H1 (cell line): ENCODE results near the gene MLN. TPM values are rescaled to one million over a fixed set of nuclear protein-coding genes. Genes with fewer than 3 reads are reported as not detected.

Source experiments
- CTCF ChIA-PET: fragments of 300-600 bp; sonication (Branson Sonifier 250); formaldehyde crosslinking; loops from one replicate; lab custom pipeline; 2021; ENCODE audit not compliant: partially characterized antibody; lab: Charles Lee
- POLR2A ChIA-PET: fragments of 300-600 bp; sonication (Branson Sonifier 250); formaldehyde crosslinking; loops from one replicate; lab custom pipeline; 2021; ENCODE audit warnings: inconsistent platforms; ENCODE audit not compliant: partially characterized antibody; lab: Charles Lee
- DNase-seq, 2 experiments: peaks; one replicate each; pipeline versions ENCODE4 v3.0.0 to v3.0.0-alpha.2; 2010 to 2022; ENCODE audit warnings: low spot score in 2 of 2, low read depth in 1 of 2, mixed read lengths in 1 of 2
- FAIRE-seq: peaks from 2 replicates; lab custom pipeline; 2011; peaks lifted over from hg19 to GRCh38; lab: Jason Lieb, UNC
- H2AFZ ChIP-seq: 2 replicates; pipeline ENCODE4 v1.8.1; 2012; ENCODE audit warnings: low read length, inconsistent platforms
- H2AK5ac ChIP-seq: 2 replicates; pipeline ENCODE4 v1.6.1; 2013; ENCODE audit warnings: low read depth, low read length
- H2BK120ac ChIP-seq: replicated peaks from 2 replicates; pipeline ENCODE3; 2013; ENCODE audit warnings: low read depth, low read length, inconsistent platforms
- H2BK12ac ChIP-seq: 2 replicates; pipeline ENCODE4 v1.6.1; 2013; ENCODE audit warnings: low read depth, low read length
- H2BK15ac ChIP-seq: 2 replicates; pipeline ENCODE4 v1.6.1; 2013; ENCODE audit warnings: low read length
- H2BK20ac ChIP-seq: 2 replicates; pipeline ENCODE4 v1.6.1; 2013; ENCODE audit warnings: low read length
- H2BK5ac ChIP-seq: 2 replicates; pipeline ENCODE4 v1.6.1; 2013; ENCODE audit warnings: low read depth, low read length
- H3K14ac ChIP-seq: 2 replicates; pipeline ENCODE4 v1.6.1; 2013; ENCODE audit warnings: inconsistent platforms; ENCODE audit not compliant: insufficient read length
- H3K18ac ChIP-seq: 2 replicates; pipeline ENCODE4 v1.6.1; 2013; ENCODE audit warnings: low read length; ENCODE audit errors: extremely low read depth
- H3K23ac ChIP-seq: 2 replicates; pipeline ENCODE4 v1.6.1; 2013; ENCODE audit warnings: inconsistent platforms; ENCODE audit not compliant: insufficient read length
- H3K23me2 ChIP-seq: 2 replicates; pipeline ENCODE4 v1.6.1; 2013; ENCODE audit warnings: low read depth, low read length
- H3K27ac ChIP-seq: 2 replicates; pipeline ENCODE4 v1.6.1; 2011; ENCODE audit warnings: low read depth, low read length, inconsistent platforms
- H3K27me3 ChIP-seq, 4 experiments: replicated peaks in 1 of 4; 1 replicate in 1 of 4; 2 replicates in 3 of 4; pipeline versions ENCODE4 v1.6.1 to v1.8.1; 2011 to 2013; ENCODE audit warnings: low read length in 3 of 4, mild to moderate bottlenecking in 3 of 4, inconsistent platforms in 2 of 4, mixed read lengths in 2 of 4, moderate library complexity in 1 of 4; ENCODE audit not compliant: control insufficient read depth in 3 of 4, insufficient read depth in 3 of 4; ENCODE audit errors: extremely low read depth in 1 of 4
- H3K36me3 ChIP-seq, 4 experiments: 2 replicates each; pipeline versions ENCODE4 v1.6.1 to v1.8.1; 2011 to 2013; ENCODE audit warnings: mild to moderate bottlenecking in 4 of 4, low read length in 3 of 4, moderate library complexity in 2 of 4, control low read depth in 1 of 4, inconsistent platforms in 1 of 4; ENCODE audit not compliant: insufficient read depth in 4 of 4, control insufficient read depth in 2 of 4
- H3K4ac ChIP-seq: replicated peaks from 2 replicates; pipeline ENCODE3; 2013; ENCODE audit warnings: low read length, low read depth, mixed read lengths, inconsistent platforms; ENCODE audit not compliant: insufficient read length
- H3K4me1 ChIP-seq, 4 experiments: replicated peaks in 1 of 4; 1 replicate in 1 of 4; 2 replicates in 3 of 4; pipeline versions ENCODE4 v1.6.1 to v1.8.1; 2011 to 2013; ENCODE audit warnings: low read length in 3 of 4, inconsistent platforms in 2 of 4, mixed read lengths in 1 of 4; ENCODE audit not compliant: insufficient read depth in 4 of 4, control insufficient read depth in 3 of 4
- H3K4me2 ChIP-seq, 2 experiments: 2 replicates each; pipeline versions ENCODE4 v1.6.1 to v1.8.1; 2011 to 2013; ENCODE audit warnings: low read depth in 2 of 2, low read length in 2 of 2, control low read depth in 1 of 2, inconsistent platforms in 1 of 2, mild to moderate bottlenecking in 1 of 2; ENCODE audit not compliant: insufficient read depth in 1 of 2
- H3K4me3 ChIP-seq, 4 experiments: fragments of 200-600, 300-600 bp in 1 of 4; sonication (generic), shearing (Covaris generic), sonication (Bioruptor Twin) in 1 of 4; 2 replicates each; pipeline versions ENCODE4 v1.5.1 to v1.8.1; 2011 to 2016; ENCODE audit warnings: low read length in 4 of 4, low read depth in 3 of 4, control low read depth in 2 of 4, inconsistent platforms in 2 of 4, mild to moderate bottlenecking in 2 of 4, mixed read lengths in 1 of 4, moderate library complexity in 1 of 4; ENCODE audit not compliant: insufficient read depth in 2 of 4; ENCODE audit errors: extremely low read depth in 1 of 4
- H3K56ac ChIP-seq: replicated peaks from 2 replicates; pipeline ENCODE3; 2013; ENCODE audit warnings: low read depth, mild to moderate bottlenecking, mixed read lengths, low read length, inconsistent platforms; ENCODE audit not compliant: insufficient read length
- H3K79me1 ChIP-seq: 2 replicates; pipeline ENCODE4 v1.6.1; 2013; ENCODE audit warnings: low read depth, low read length, control low read depth
- H3K79me2 ChIP-seq, 2 experiments: 2 replicates each; pipeline versions ENCODE4 v1.6.1 to v1.8.1; 2012 to 2013; ENCODE audit warnings: low read length in 2 of 2, mild to moderate bottlenecking in 2 of 2, inconsistent platforms in 1 of 2; ENCODE audit not compliant: insufficient read depth in 2 of 2, control insufficient read depth in 1 of 2
- H3K9ac ChIP-seq, 4 experiments: replicated peaks in 1 of 4; 1 replicate in 1 of 4; 2 replicates in 3 of 4; pipeline versions ENCODE4 v1.6.1 to v1.8.1; 2011 to 2013; ENCODE audit warnings: low read depth in 3 of 4, low read length in 3 of 4, control low read depth in 2 of 4, mild to moderate bottlenecking in 2 of 4, moderate library complexity in 2 of 4, inconsistent platforms in 1 of 4; ENCODE audit errors: extremely low read depth in 1 of 4
- H3K9me3 ChIP-seq, 2 experiments: 2 replicates each; pipeline versions ENCODE4 v1.6.1 to v1.8.1; 2012 to 2013; ENCODE audit warnings: mild to moderate bottlenecking in 2 of 2, moderate library complexity in 2 of 2, control low read depth in 1 of 2, inconsistent platforms in 1 of 2, low read depth in 1 of 2, low read length in 1 of 2, mixed read lengths in 1 of 2; ENCODE audit not compliant: insufficient read depth in 2 of 2
- H4K20me1 ChIP-seq, 2 experiments: replicated peaks in 1 of 2; 2 replicates each; pipeline versions ENCODE3 to v1.8.1; 2011 to 2013; ENCODE audit warnings: inconsistent platforms in 2 of 2, low read length in 2 of 2, mild to moderate bottlenecking in 1 of 2; ENCODE audit not compliant: insufficient read depth in 2 of 2, control insufficient read depth in 1 of 2
- H4K5ac ChIP-seq: 2 replicates; pipeline ENCODE4 v1.6.1; 2013; ENCODE audit warnings: low read length, low read depth, mixed read lengths, inconsistent platforms; ENCODE audit not compliant: insufficient read length
- H4K8ac ChIP-seq: 2 replicates; pipeline ENCODE4 v1.8.0; 2013; ENCODE audit warnings: mild to moderate bottlenecking, moderate library complexity, low read length, inconsistent platforms; ENCODE audit not compliant: insufficient read depth; ENCODE audit errors: extremely low read depth
- H4K91ac ChIP-seq: replicated peaks from 2 replicates; pipeline ENCODE3; 2013; ENCODE audit warnings: low read length, mixed read lengths, inconsistent platforms; ENCODE audit not compliant: insufficient read length
- CBX5 ChIP-seq: fragments of 300-800, 300-1000 bp; sonication (generic); IDR thresholded peaks from 2 replicates; pipeline ENCODE4 v1.7.1; 2016; ENCODE audit warnings: antibody characterized with exemption, low read length, low read depth
- CHD2 ChIP-seq: IDR thresholded peaks from 2 replicates; pipeline ENCODE4 v1.6.1; 2012; ENCODE audit warnings: low read length, improper control_type of control experiment
- EGR1 ChIP-seq: IDR thresholded peaks from 2 replicates; pipeline ENCODE4 v1.6.1; 2011; ENCODE audit warnings: low read depth, low read length, borderline replicate concordance
- RBBP5 ChIP-seq: IDR thresholded peaks from 2 replicates; pipeline ENCODE4 v1.7.1; 2012; ENCODE audit warnings: low read depth, mild to moderate bottlenecking, inconsistent platforms, low read length, moderate library complexity, borderline replicate concordance
- SP1 ChIP-seq: IDR thresholded peaks from 2 replicates; pipeline ENCODE4 v1.6.1; 2011; ENCODE audit warnings: low read depth, low read length
- SUZ12 ChIP-seq: fragments of 200-600 bp; sonication (generic); IDR thresholded peaks from 2 replicates; pipeline ENCODE4 v1.6.1; 2012; ENCODE audit warnings: mild to moderate bottlenecking, inconsistent platforms, low read length, moderate library complexity, mixed read lengths
- TCF12 ChIP-seq: IDR thresholded peaks from 2 replicates; pipeline ENCODE4 v1.6.1; 2011; ENCODE audit warnings: low read depth, mild to moderate bottlenecking, low read length
- WGBS, 2 experiments: shearing (Covaris generic) in 1 of 2; methylation state at CpG; one replicate each; pipeline versions ENCODE4 v1.1.6 to v1.1.7; 2013 to 2015; ENCODE audit warnings: low lambda C conversion rate in 2 of 2, mixed read lengths in 2 of 2, inconsistent platforms in 1 of 2, low coverage in 1 of 2, missing lambda C conversion rate in 1 of 2; ENCODE audit not compliant: insufficient replicate concordance in 2 of 2, insufficient coverage in 1 of 2, insufficient read length in 1 of 2; ENCODE audit errors: extremely low coverage in 1 of 2, missing lambda C conversion rate in 1 of 2; 5-methylcytosine and 5-hydroxymethylcytosine counted together
- polyA plus RNA-seq, 7 experiments: library from polyadenylated mRNA; depleted of rRNA in 3 of 7; stranded (reverse) in 5 of 7; unstranded in 2 of 7; fragments of >200 nt in 5 of 7; fragments of 200-250 nt in 2 of 7; gene quantifications; 1 replicate in 5 of 7; 2 replicates in 1 of 7; 4 replicates in 1 of 7; pipeline versions ENCODE4 v1.2.1 to v1.2.3, GENCODE V29; 2011 to 2013; ENCODE audit warnings: missing spikeins in 2 of 7, mixed read lengths in 2 of 7
- total RNA-seq: library from RNA; stranded (reverse); fragmentation: NEBNext Ultra II Directional; extraction: Animal tissue kit (Norgen Biotek cat#: 25700); gene quantifications from 2 replicates; pipeline ENCODE4 v1.2.1, GENCODE V29; 2021
- TF ChIP-seq, protein P1 (sequence below): IDR thresholded peaks from 2 replicates; pipeline ENCODE4 v1.6.1; 2011; ENCODE audit warnings: low read depth, mild to moderate bottlenecking, low read length; ENCODE audit not compliant: insufficient read depth

Gene MLN
- total and polyA plus RNA-seq, 2 of the 8 experiments (the other 6 are each of a cell fraction or from before 2014, with no cell fraction given), result not detected

DNA sequence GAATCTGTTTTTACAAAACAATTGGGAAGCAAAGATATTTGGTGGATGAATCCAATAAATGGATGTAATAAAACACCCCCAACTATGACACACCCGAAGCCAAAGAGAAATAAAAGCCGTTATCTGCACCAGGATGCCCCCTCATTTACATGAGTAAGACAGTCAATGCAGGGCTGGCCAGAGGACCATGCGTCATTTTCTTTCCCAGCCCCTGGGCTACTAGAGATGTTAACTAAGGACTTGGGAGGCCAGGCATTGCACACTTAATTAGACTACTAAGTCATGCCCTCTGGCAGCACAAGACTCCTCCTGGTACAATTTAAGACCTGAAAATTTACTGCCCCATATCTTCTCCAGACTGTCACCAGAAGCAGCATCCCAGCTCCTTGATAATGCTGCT, 18.0 kb downstream of the MLN start:
- Histone ChIP-seq H2BK12ac (no peak overlapping the region), H4K20me1 (peaks cover 0 to 2% of the 10 kb centered on the region in 2 experiments), H3K9ac (no peak overlapping the region), H3K27me3 (no peaks in the 10 kb centered on the region), H2BK5ac (no peak overlapping the region), H3K56ac (no peak overlapping the region), H3K9me3 (no peaks in the 10 kb centered on the region), H2BK120ac (no peak overlapping the region), H2AFZ (no peak overlapping the region), H4K8ac (no peak overlapping the region), H3K4me3 (peak overlapping the region in 1 of 4 experiments; percentile 94; a peak in 1 of 8 replicates), H4K91ac (no peak overlapping the region), H2BK20ac (no peak overlapping the region), H3K36me3 (peaks cover 10 to 45% (median 21%) of the 10 kb centered on the region in 4 experiments), H3K4me1 (peaks cover 25 to 65% (median 35%) of the 10 kb centered on the region in 4 experiments), H3K79me1 (peaks cover 8% of the 10 kb centered on the region), H3K4me2 (peak overlapping the region in 1 of 2 experiments; percentile 83; a peak in 2 of 4 replicates), H3K79me2 (peaks cover 11 to 45% of the 10 kb centered on the region in 2 experiments), H3K27ac (no peak overlapping the region), H4K5ac (no peak overlapping the region), H3K23ac (no peak overlapping the region), H3K4ac (no peak overlapping the region), H2BK15ac (no peak overlapping the region), H3K18ac (no peak overlapping the region), H3K23me2 (peaks cover 2% of the 10 kb centered on the region), H2AK5ac (no peak overlapping the region), H3K14ac (no peak overlapping the region)
- CTCF ChIA-PET, result interaction anchor here (1.0 to 2.2 kb wide), 6 partner anchors 11 to 74 kb away, joined by 3 to 19 read pairs (median 4); no protein-coding TSS in a partner anchor
- DNase-seq (no peak), FAIRE-seq (no peak)
- 55% methylated on average over 3 of the region's 3 CpGs; no CpG with 5 or more reads in 1 of the 2 experiments for WGBS, 2 experiments
- POLR2A ChIA-PET, result interaction anchor here (1.2 to 4.5 kb wide), 4 partner anchors 8 to 17 kb away, joined by 3 to 39 read pairs (median 20); no protein-coding TSS in a partner anchor
- TF ChIP-seq CHD2 (no peak), TCF12 (no peak), SUZ12 (no peak), CBX5 (no peak), SP1 (no peak), EGR1 (no peak), RBBP5 (no peak)
- TF ChIP-seq, protein P1, sequence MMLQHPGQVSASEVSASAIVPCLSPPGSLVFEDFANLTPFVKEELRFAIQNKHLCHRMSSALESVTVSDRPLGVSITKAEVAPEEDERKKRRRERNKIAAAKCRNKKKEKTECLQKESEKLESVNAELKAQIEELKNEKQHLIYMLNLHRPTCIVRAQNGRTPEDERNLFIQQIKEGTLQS, result no peak
